CD4-positive, alpha-beta T cell treated with Interleukin-4 for 1 hour (primary cell): ENCODE data around the gene SND1.

Experiments used
- DNase-seq, 2 donors: peaks; one replicate each; pipeline ENCODE4 v3.0.0-alpha.2; 2020 to 2022

SND1 gene

DNA sequence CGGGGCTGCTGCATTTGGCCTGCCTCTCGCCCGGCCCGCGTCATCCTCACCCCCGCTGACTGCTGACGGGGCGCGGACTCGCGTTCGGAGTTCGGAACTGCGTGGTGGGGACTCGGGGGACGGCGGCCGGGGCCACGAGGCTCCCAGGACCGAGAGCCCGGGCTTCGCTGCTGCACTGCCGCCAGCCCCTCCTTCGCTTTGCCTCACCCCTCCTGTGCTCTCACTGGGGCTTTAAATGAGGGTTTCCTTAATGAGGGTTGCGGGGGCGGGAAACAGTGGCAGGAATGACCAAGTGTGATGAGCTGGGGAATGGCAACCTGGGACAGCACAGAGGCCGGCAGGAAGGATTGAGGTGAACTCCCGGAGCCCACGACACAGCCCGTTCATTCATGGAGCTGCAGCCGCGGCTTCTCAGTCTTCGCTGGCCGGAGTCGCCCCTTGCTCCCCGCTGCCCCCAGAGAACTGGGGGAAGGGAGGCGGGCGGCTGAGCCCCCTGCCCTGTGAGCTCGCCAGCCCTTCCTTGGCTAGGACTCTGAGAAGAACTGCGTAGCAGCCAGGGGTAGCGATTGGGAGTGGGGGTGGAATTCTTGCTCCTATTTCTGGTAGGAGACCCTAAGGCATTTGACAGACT is 380.7 kb downstream of the SND1 start:
- DNase-seq: no peak

DNA sequence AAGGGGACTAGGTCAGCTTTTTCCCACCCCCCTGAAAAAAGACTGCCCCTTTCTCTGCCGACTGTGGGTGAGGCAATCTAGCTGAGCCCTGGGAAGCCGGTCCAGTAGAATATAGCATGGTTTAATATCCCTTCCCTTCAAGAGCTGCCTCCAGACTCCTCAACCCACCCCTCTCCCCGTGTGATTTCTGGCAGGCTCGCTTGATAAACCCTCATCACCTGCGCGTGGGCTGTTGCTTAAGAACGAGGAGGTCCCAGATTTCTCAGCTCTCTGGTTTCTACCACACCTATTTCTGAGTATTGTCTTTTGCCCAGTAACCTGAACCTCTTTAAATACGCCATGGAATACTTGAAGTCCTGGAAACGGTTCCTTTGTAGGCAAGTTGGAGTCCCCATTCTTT is 381.3 kb downstream of the SND1 start:
- no peak for DNase-seq

- no peak for DNase-seq
Observed at GRCh38 chr7:128034825-128035224, 382.8 kb downstream of the SND1 start.

GRCh38 chr7:128035712-128036111 is 383.7 kb downstream of the SND1 start:
- no peak for DNase-seq

DNA sequence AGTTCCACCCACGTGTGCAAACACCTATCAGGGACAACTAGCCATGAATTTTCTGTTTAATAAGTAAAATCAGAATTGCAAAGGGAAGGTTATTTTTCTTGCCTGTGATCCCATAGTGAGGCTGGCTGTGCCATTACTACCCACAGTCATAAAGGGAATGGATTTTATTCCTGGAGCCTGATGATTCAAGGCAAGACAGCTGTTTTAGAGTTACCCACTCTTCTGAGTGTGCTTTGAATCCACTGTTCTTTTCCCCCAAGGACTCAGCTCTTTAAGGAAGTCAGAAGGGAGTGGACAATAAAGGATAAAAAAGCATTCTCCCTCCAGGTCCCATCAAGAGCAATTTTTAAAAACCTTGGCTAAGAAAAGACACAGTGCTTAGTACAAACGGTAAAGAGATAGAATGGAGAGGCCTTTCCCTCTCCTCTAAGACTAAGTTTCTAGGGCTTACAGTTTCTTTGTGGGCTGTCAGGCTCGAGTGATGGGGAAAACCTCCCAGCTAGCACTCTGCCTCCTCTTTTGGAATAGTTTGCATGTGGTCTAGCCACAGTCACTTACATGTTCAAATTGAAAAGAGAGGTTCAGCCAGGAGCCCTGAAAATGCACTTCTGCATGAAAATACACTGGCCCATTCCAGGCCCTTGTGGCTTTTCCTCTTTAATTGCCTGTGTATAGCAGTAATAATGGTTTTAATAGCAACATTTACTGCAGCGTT is 384.4 kb downstream of the SND1 start:
- DNase-seq: no peak

- no peak for DNase-seq
Observed at GRCh38 chr7:128037081-128037480, 385.1 kb downstream of the SND1 start.

DNA sequence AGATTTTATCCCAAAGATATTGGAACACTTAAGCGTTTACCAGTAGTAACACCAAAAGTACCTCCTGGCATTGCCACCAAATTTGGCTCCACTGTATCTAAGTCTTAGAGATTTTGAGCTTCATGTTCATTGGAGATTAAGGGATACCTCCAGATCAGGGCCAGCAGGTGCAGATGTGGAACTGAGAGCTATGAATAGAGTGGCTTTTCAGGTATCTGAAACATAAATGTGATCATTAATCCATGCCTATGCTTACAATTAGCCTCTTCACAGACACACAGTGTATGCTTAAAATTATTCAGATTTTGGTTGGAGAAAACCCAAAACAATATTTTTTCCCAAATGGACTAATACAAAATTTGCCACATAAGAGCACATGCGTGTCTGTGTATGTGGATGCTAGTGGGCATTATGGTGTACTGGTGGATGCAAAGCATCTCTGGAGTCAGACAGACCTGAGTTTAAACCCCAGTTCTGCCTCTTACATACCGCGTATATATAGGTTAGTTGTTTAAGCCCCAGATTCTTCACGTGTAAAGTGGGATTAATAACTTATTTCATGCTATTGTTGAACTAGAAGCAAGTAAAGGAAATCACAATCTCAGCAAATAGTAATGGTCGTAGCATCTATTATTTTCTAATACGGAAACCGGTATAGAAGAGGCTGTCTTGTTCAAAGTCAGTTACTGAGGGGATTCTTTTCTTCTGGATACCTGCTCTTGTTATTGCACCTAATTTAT is 386.1 kb downstream of the SND1 start:
- no peak for DNase-seq

DNA sequence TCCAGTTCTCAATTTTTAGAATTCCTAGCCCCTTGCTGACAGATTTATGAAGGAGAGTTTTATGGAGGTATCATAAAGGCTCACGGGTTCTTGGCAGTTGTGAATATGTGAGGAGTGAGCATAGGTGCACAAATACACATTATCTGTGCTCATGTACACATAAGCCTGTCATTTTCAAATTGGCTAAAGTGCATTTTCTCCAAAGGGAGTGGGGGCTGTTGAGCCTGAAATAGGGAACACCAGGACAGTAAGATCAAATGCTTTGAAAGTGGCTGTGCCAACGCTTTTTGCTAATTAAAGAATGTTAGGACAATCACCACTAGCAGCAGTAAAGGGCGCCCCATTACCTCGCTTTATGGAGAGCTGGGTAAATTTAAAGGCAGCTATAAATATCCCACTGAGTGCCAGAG is 387.6 kb downstream of the SND1 start:
- DNase-seq: no peak

DNA sequence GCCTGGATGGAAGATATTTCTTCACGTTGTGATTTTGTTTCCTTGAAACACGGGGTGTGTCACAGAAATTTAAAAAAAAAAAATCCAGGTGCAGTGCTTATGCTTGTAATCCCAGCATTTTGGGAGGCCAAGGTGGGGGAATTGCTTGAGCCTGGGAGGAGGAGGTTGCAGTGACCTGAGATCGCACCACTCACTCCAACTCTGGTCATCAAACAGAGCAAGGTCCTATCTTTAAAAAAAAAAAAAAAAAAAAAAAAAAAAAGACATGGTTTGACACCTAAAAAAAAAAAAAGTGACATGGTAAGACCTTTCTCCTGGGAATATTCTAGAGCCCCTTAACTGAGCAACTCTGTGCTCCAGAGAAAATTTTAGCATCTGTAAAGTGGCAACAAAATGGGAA is 388.2 kb downstream of the SND1 start:
- DNase-seq: no peak

- no peak for DNase-seq
Observed at GRCh38 chr7:128041203-128041602, 389.2 kb downstream of the SND1 start.

GRCh38 chr7:128042012-128042411 is 390.0 kb downstream of the SND1 start:
- no peak for DNase-seq

GRCh38 chr7:128044064-128044463 is 392.1 kb downstream of the SND1 start:
- no peak for DNase-seq

- DNase-seq: no peak
Observed at GRCh38 chr7:128045158-128045557, 393.2 kb downstream of the SND1 start.

DNA sequence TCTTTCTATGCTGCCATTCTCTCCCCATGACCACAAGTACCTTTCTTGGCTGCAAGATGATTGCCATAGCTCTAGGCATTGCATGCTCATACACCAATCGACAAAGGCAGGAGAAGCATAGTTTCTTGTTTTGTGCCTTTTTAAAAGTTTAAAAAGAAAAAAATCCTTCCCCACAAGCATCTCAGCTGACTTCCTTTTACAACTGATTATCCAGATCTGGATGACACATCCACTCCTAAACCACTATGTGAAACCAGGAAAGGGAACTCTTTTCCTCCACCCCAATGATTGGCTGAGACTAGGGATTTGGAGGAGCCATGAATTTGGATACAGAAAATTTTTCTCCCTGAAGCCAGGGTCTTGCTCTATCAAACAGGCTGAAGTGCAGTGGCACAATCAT is 393.8 kb downstream of the SND1 start:
- no peak for DNase-seq

DNA sequence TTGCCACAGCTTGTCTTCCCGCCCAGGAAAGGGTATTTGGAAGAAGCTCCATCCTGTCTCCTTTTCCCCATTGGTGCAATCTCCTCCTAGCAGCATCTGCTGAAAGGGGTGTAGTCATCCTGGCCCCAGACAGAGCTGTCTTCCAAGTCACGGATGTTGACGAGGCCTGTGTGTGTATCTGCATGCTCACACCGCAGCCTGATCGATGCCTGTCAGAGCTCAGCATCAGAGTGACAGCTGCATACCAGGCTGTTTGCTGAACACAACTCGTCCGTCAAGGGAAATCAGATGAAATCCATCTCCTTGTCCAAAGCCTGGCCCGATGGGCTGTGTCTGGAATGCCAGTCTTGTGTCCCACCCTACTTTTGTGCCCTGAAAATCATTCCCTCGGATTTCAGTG is 400.4 kb downstream of the SND1 start:
- DNase-seq: no peak

DNA sequence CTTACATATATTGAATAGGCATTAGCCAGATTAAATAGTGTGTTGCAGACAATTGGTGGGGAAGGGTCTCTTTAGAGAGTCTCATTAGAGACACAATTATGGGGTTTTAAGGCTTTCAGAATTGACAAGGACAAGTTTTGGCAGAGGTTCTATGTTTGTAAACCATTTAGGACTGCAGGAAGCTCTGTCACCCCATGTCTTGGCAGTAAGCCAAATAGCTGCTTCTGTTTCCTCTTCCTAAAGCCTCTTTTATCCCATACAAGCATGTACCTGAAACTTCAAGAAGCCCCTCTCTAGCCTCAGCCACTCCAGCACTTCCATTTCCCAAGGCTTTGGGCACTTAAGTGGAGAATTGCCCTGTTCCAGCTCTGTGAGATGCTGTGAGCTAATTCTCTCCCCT is 401.0 kb downstream of the SND1 start:
- peak in 1 of 2 donors; percentile 14 for DNase-seq

GRCh38 chr7:128053991-128054390 is 402.0 kb downstream of the SND1 start:
- DNase-seq: no peak

DNA sequence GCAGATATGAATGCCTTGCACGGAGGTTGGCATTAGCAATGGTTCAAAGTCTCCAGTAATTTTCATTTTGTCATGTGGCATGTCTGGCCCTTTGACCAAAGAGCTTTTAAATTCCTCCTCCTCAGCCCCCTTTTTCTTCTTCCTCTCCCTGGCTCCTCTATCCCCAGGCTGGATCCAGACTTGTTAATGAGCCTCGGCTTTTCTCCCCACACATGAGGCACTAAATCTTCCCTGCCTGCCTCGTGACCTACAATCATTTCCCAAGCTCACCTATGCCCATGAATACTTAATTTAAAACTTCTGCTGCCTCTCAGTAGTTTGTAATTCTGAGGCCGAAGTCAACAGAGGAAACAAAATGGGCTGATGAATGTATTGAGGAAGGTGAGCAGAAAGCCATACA is 402.5 kb downstream of the SND1 start:
- no peak for DNase-seq

DNA sequence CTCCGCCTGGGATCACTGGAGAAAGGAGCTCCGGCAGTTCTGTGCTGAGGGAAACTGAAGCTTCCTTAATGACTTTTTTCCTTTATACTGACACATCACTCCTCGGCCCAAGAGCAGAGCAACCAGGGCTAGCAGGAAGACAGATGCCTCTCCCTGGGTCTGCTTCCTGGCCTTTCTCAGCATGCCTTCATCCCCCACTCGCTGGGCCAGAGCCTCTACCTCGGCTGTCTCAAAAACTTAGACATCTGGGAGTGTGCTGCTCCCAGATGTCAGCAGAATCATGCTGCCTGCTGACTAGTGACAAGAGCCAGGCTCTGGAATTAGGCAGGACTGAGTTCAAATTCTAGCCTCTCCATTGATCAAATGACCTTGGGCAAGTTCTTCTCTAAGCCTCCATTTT is 403.6 kb downstream of the SND1 start:
- no peak for DNase-seq

DNA sequence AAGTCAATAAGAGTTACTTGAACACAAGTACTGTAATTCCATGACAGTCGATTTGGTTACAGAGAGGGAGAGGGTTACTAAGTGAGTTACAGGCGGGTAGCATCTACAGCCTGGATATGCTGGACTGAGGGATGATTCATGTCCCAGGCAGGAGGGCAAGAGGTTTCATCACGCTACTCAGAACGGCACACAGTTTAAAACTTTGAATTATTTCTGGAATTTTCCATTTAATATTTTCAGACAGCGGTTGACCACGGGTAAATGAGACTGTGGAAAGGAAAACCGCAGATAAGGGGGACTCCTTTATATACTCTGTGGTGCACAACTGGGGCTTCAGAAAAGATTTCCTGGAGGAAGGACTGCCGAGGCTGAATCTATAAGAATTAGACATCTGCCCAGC is 404.9 kb downstream of the SND1 start:
- no peak for DNase-seq

DNA sequence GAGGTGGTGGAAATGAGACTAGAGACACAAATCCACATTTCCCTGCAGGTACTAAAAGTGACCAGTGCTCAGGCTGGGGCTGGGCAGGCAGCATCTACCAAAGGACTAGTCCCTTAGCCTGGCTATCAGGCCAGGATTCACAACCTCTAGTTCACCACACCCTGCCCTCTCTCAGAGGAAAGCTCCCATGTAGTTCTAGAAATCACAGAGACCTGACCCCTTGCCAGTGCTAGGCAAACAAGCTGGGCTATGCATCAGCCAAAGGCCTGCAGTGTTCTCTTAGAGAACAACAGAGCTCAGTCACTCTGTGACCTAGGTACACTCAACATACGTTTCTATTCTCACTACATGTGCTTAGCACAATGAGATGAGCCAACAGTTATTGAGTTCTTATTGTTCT is 405.9 kb downstream of the SND1 start:
- DNase-seq: no peak

- peak in 1 of 2 donors; percentile 49 for DNase-seq
Observed at GRCh38 chr7:128059143-128059988, 407.4 kb downstream of the SND1 start.

- DNase-seq: no peak
Observed at GRCh38 chr7:128060018-128060417, 408.0 kb downstream of the SND1 start.
